ENCODE results near the gene ZNF148.

ZNF148 gene

DNA sequence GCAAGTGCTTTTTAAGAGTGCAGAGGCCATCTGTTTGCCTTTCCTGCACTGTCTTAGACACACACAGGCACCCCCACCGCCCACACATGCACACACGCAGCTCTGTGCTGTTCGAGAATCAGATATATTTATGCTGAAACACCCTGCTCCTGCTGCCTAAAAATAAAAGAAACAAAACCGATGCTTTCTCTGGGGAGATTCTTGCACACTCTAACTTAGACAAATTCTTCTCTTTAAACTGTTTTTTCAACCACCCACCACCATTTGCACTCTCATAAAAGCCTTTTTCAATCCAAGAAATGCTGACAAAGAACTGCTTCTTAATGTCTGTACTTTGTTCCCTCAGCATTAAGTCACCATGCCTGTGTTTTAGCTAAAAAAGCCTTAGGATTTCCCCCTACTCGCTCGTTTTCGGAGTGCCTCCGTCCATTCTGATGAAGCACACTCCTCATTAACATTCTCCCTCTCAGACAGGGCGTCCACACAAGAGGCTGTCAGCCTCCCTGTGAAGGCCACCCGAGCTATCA, 188.8 kb downstream of the ZNF148 start:
- no peak for DNase-seq

DNA sequence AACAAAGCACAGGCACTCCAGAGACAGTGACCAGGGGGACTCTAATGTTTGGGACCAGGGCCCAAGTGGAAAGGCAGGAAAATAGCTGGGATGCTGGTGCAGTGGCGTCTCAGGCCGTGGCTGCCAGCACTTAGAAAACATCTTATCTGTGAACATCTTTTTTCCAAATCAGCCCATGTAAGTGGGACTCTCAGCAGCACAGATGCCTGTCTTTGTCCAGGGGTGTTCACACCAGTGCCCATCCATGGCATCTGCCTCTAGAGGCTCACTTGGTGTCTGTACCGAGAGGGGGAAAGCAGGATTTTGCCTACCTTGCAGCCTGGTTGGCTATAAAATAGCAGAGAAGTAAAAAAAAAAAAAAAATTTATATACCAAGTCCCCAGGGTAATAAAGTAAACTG, 189.3 kb downstream of the ZNF148 start:
- no peak for DNase-seq

DNA sequence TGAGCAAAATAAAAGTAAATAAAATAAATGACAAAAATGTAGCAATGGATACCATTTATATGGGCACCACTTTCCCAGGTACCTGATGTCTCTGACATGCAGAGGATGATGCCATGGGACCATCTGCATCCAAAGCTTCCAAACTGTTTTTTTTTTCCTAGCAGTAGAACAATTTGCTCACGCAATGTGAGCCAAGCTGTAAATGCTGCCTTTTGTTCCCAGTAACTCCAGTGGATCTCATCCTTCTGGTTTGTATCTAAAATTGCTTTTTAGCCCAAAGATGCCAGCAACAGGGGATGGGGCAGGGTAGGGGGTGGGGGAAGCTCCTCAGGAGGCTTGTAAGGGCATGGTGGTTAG, 195.3 kb downstream of the ZNF148 start:
- DNase-seq: no peak

DNA sequence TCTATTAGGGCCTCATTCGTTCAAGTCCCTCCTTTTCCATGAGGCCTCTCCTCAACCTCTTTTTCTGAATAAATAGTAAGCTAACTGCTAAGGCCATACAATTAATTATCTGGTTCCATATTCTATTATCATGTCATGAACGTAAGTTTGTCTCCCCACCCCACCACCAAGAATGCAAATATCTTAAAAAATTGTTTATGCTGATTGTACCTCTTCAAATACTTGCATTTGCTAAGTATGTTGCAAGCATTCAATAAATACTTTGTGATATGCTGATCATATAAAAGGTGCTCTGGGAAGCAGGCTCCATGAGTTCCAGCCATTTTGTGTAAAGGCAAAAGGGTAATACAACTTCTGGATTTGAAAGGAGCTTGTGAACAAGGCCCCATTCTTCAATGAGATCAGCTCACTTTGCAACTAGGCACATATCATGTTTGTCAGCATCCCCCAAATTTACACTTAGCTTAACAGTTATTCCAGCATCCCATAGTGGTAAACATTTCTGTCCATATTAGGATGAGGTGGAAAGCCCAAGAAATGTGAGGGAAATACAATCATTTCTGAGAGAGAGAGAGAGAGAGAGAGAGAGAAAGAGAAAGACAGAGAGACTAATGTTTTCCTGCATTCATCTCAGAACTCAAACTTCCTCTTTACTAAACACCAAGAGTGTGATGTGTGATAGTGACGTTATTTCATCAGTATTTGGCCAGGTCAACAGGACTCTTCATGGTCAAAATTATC, 195.8 kb downstream of the ZNF148 start:
- no peak for DNase-seq

DNA sequence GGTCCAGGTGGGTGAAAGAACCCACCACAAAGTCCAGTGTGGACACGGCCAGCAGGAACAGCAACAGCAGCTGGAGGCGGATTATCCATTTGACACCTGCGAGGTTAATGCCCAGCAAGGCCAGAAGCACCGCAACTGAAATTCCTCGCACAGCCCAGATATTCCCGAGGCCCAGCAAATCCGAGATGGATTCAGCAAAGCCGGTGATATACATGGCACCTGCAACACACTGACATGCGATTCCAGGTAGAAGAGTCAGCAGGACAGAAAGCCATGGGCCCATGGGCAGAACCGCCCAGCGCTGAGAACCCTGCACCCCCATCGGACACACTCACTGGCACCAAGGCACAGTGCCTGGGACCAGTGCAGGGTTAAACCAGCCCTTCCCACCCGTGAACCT, 197.4 kb downstream of the ZNF148 start:
- DNase-seq: no peak

Measured in activated CD4-positive, alpha-beta T cell treated with anti-CD3 and anti-CD28 coated beads, Interleukin-10, Interleukin-2, amounts not matched to agents 100 ng/mL and 50 ng/mL, durations not matched to agents 16 hours and 8 hours (primary cell).